ENCODE results near the gene PIGU. TPM values are rescaled to one million over a fixed set of nuclear protein-coding genes. Genes with fewer than 3 reads are reported as not detected.

PIGU gene
- total and polyA plus RNA-seq, 9 of the 15 experiments (the other 6 are each of a cell fraction or from before 2014, with no cell fraction given), result 6.5 to 100 (median 28.1) TPM

- BruUV-seq (replicated peaks), result no TSS peak
- in situ Hi-C loops (cut with MboI), result no loop called here
- ChIA-PET CTCF (ENCODE audit: low intra/inter-chr PET ratio) (no interaction called here), POLR2A (interaction anchor here (0.6 to 2.9 kb wide), 3 partner anchors 13 to 110 kb away, joined by 3 to 16 read pairs (median 5); no protein-coding TSS in a partner anchor)
- H3K4me1 ChIP-seq (replicated peaks in 1 of 2; ENCODE audit: control insufficient read depth in 2 of 2, insufficient read depth in 2 of 2, low read length in 2 of 2), result peaks cover 11 to 12% of the 10 kb centered on the region in 2 experiments; a peak in 4 of 5 replicates
- TF ChIP-seq ETS2 (tag; IDR thresholded peaks at IDR 0.05; ENCODE audit: borderline replicate concordance, poor library complexity, severe bottlenecking), result no peak
- TF ChIP-seq RBM34 (IDR thresholded peaks at IDR 0.05; ENCODE audit: borderline replicate concordance, insufficient read depth, low read length), result no peak
- peak; percentile 80 for TF ChIP-seq NFIC (IDR thresholded peaks at IDR 0.05)
- no peak for ATAC-seq
- H3K9me1 ChIP-seq (ENCODE audit: control insufficient read depth, insufficient read depth, low read length), result no peaks in the 10 kb centered on the region
- H4K20me1 ChIP-seq (replicated peaks; ENCODE audit: control insufficient read depth, insufficient read depth, low read length), result no peaks in the 10 kb centered on the region
- H3K27ac ChIP-seq (ENCODE audit: extremely low read depth, low read depth, low read length), result no peak overlapping the region
- H2AFZ ChIP-seq (ENCODE audit: low read depth, low read length), result no peak overlapping the region
- H3K4me3 ChIP-seq, result no peak overlapping the region
- intact Hi-C loops (cut with micrococcal nuclease), result no loop called here
- peak in 1 of 4 experiments; percentile 37 for DNase-seq (ENCODE audit: extremely low read depth in 1 of 4, low spot score in 3 of 4)
- H3K79me2 ChIP-seq (ENCODE audit: control insufficient read depth, insufficient read depth, low read length), result peaks cover 31% of the 10 kb centered on the region
- peak overlapping the region; percentile 67 to 72; a peak in 2 of 4 replicates for H3K9ac ChIP-seq (ENCODE audit: insufficient read depth in 1 of 2, low read depth in 2 of 2, low read length in 2 of 2)
- H3K9me3 ChIP-seq (replicated peaks; ENCODE audit: control insufficient read depth, insufficient read depth, low read depth, low read length), result no peaks in the 10 kb centered on the region
- no peaks in the 10 kb centered on the region for H3K36me3 ChIP-seq (ENCODE audit: control insufficient read depth, insufficient read depth, low read length)
- 4% methylated on average over 3 of the region's 3 CpGs for WGBS (ENCODE audit: insufficient coverage, low coverage, missing lambda C conversion rate)
- no peak for FAIRE-seq
- no peaks in the 10 kb centered on the region for H3K27me3 ChIP-seq (ENCODE audit: control insufficient read depth in 2 of 2, insufficient read depth in 2 of 2, low read length in 2 of 2)
- peak overlapping the region; percentile 86 for H3K4me2 ChIP-seq (ENCODE audit: insufficient read depth, low read length)
These were observed 1.3 kb downstream of the PIGU start for GRCh38 chr20:34675561-34675960.

- WGBS (ENCODE audit: insufficient coverage, low coverage, missing lambda C conversion rate), result 85% methylated on average over 5 of the region's 5 CpGs
These were observed 3.5 kb downstream of the PIGU start for GRCh38 chr20:34673412-34673811.

More at GRCh38 chr20:34673412-34673811, 3.5 kb downstream of the PIGU start:
- Histone ChIP-seq H3K9me3 (replicated peaks; ENCODE audit: control insufficient read depth, insufficient read depth, low read depth, low read length) (no peaks in the 10 kb centered on the region), H3K36me3 (ENCODE audit: control insufficient read depth, insufficient read depth, low read length) (no peaks in the 10 kb centered on the region), H3K9ac (ENCODE audit: insufficient read depth in 1 of 2, low read depth in 2 of 2, low read length in 2 of 2) (no peak overlapping the region), H3K4me3 (no peak overlapping the region), H3K79me2 (ENCODE audit: control insufficient read depth, insufficient read depth, low read length) (peaks cover 34% of the 10 kb centered on the region), H3K4me2 (ENCODE audit: insufficient read depth, low read length) (no peak overlapping the region), H3K27me3 (ENCODE audit: control insufficient read depth in 2 of 2, insufficient read depth in 2 of 2, low read length in 2 of 2) (no peaks in the 10 kb centered on the region), H3K9me1 (ENCODE audit: control insufficient read depth, insufficient read depth, low read length) (no peaks in the 10 kb centered on the region), H3K4me1 (replicated peaks in 1 of 2; ENCODE audit: control insufficient read depth in 2 of 2, insufficient read depth in 2 of 2, low read length in 2 of 2) (peaks cover 8 to 12% of the 10 kb centered on the region in 2 experiments; a peak in 3 of 5 replicates), H3K27ac (ENCODE audit: extremely low read depth, low read depth, low read length) (no peak overlapping the region), H2AFZ (ENCODE audit: low read depth, low read length) (no peak overlapping the region), H4K20me1 (replicated peaks; ENCODE audit: control insufficient read depth, insufficient read depth, low read length) (no peaks in the 10 kb centered on the region)
- TF ChIP-seq CHD1 (IDR thresholded peaks at IDR 0.05; ENCODE audit: low read length), result no peak
- TF ChIP-seq ZNF316 (IDR thresholded peaks at IDR 0.05), result peak; percentile 73
- peak; percentile 43; the same call in 1 of the 2 replicates for TF ChIP-seq C11orf30 (IDR thresholded peaks at IDR 0.05; ENCODE audit: low read depth)
- TF ChIP-seq MAFF (IDR thresholded peaks at IDR 0.05; ENCODE audit: low read length), result 0 out of 2 replicates have a peak, but pooled peaks have one; percentile 15
- intact Hi-C loops (cut with micrococcal nuclease) (no loop called here), in situ Hi-C loops (cut with MboI) (no loop called here)
- FAIRE-seq (no peak), ATAC-seq (no peak), DNase-seq (ENCODE audit: extremely low read depth in 1 of 4, low spot score in 3 of 4) (no peak)
- CTCF ChIA-PET (ENCODE audit: low intra/inter-chr PET ratio), result no interaction called here
- TSS peak; percentile 14 for BruUV-seq (replicated peaks)
- POLR2A ChIA-PET, result interaction anchor here (1.5 kb wide), 1 partner anchor 34 kb away, joined by 3 read pairs; no protein-coding TSS in a partner anchor

Measured in K562 (cell line).